Islet of Langerhans (tissue), 1 donor: ENCODE data around the gene NXPH4.

Experiments
- FAIRE-seq: peaks from one replicate; lab custom pipeline; 2011; peaks lifted over from hg19 to GRCh38; lab: Jason Lieb, UNC

Gene NXPH4

GRCh38 chr12:57216014-57216911 is at the start of gene NXPH4:
NXPH4 (plus strand) TSS chr12:57216794; CDS start chr12:57216970, 176 bp downstream.
- no peak for FAIRE-seq

DNA sequence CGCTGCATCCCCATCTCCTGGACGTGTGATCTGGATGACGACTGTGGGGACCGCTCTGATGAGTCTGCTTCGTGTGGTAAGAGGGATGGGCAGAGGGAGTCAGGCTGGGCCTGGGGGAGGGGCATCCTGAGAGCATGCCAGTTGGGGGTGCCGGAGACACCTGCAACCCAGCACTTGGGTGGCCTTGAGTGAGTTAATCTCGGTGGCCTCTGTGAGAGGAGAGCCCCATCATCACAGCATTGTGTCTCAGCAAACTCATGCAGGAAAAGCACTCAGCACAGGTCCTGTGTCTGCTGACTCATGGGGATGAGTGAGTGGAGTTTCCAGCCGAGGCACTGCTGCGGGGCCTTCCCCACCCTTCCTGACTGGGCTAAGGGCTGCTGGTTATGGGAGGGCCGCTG is 49.6 kb upstream of the NXPH4 start:
- FAIRE-seq: no peak

- no peak for FAIRE-seq
Observed at GRCh38 chr12:57168058-57168457, 48.5 kb upstream of the NXPH4 start.

- no peak for FAIRE-seq
Observed at GRCh38 chr12:57169046-57169795, 47.4 kb upstream of the NXPH4 start.

GRCh38 chr12:57169969-57170368 is 46.6 kb upstream of the NXPH4 start:
- FAIRE-seq: no peak

DNA sequence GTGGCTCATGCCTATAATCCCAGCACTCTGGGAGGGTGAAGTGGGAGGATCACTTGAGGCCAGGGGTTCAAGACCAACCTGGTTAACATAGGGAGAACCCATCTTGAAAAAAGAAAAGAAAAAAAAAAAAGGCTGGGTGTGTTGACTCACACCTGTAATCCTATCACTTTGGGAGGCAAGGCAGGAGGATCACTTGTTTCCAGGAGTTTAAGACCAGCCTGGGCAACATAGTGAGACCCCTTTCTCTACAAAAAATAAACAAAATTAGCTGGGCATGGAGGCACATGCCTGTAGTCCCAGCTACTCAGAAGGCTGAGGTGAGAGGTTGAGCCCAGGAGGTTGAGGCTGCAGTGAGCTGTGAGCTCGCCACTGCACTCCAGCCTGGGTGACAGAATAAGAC is 46.2 kb upstream of the NXPH4 start:
- FAIRE-seq: no peak

DNA sequence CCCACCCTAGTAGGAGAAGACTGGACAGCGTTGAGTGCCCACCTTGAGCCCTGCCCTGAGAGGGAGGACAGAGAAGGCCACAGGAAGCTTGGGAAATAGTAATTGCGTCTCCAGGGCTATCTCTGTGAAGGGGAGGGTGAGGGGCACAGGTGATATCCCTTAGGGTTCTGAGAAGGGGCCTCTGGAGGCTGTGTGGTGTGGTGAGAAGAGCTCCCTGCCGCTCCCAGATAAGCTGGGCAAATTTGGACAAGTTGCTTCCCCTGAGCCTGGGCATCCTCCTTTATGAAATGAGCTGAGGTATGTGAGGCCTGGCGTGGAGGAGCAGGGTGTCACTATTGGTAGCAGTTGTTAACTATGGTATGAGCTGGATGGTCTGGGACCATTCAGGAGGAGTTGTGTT is 45.7 kb upstream of the NXPH4 start:
- FAIRE-seq: no peak

- no peak for FAIRE-seq
Observed at GRCh38 chr12:57171668-57172067, 44.9 kb upstream of the NXPH4 start.

DNA sequence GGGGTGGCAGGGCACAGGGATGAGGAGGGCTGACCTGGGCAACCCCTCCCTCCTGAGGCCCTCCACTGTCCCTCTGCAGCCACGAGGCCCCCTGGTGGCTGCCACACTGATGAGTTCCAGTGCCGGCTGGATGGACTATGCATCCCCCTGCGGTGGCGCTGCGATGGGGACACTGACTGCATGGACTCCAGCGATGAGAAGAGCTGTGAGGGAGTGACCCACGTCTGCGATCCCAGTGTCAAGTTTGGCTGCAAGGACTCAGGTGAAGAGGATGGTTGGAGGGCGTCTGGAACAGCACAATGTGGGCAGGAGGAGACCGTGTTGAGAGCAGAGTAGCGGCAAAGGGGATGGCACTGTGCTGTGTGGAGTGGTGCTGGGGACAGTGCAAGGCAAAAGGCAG is 43.5 kb upstream of the NXPH4 start:
- no peak for FAIRE-seq

DNA sequence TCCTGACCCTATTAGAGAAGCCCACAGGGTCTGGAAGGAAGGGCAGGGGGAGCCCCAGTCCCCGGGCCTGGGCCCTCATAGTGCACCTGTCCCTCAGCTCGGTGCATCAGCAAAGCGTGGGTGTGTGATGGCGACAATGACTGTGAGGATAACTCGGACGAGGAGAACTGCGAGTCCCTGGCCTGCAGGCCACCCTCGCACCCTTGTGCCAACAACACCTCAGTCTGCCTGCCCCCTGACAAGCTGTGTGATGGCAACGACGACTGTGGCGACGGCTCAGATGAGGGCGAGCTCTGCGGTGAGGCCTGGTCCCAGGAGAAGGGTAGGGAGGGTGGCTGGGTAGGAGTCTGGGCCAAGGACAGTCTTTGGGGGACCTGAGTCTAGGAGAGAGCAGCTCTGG is 42.9 kb upstream of the NXPH4 start:
- FAIRE-seq: no peak

GRCh38 chr12:57175428-57176138 is 41.0 kb upstream of the NXPH4 start:
- no peak for FAIRE-seq

GRCh38 chr12:57176139-57176477 is 40.5 kb upstream of the NXPH4 start:
- no peak for FAIRE-seq

- no peak for FAIRE-seq
Observed at GRCh38 chr12:57176846-57177245, 39.7 kb upstream of the NXPH4 start.

GRCh38 chr12:57177354-57177753 is 39.2 kb upstream of the NXPH4 start:
- FAIRE-seq: no peak

- FAIRE-seq: no peak
Observed at GRCh38 chr12:57178213-57178612, 38.4 kb upstream of the NXPH4 start.

GRCh38 chr12:57179331-57180086 is 37.1 kb upstream of the NXPH4 start:
- FAIRE-seq: no peak

DNA sequence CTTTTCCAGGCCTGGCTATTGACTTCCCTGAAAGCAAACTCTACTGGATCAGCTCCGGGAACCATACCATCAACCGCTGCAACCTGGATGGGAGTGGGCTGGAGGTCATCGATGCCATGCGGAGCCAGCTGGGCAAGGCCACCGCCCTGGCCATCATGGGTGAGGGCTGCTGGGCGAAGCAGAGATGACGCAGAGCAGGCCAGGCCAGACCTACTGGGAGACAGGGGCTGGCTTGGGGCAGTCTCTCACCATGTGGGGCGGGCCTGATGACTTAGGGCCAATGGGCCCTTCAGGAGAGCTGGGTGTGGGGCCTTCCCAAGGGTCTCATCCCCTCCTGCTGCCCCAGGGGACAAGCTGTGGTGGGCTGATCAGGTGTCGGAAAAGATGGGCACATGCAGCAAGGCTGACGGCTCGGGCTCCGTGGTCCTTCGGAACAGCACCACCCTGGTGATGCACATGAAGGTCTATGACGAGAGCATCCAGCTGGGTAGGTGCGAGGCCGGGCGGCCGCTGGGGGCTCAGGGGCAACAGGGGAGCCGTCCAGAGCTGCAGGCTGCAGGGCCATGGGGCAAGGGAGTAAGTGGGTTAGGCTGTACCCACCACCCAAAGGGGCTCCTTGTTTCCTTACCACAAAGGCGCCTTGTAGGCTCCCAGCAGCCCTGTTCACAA is 36.1 kb upstream of the NXPH4 start:
- FAIRE-seq: no peak

DNA sequence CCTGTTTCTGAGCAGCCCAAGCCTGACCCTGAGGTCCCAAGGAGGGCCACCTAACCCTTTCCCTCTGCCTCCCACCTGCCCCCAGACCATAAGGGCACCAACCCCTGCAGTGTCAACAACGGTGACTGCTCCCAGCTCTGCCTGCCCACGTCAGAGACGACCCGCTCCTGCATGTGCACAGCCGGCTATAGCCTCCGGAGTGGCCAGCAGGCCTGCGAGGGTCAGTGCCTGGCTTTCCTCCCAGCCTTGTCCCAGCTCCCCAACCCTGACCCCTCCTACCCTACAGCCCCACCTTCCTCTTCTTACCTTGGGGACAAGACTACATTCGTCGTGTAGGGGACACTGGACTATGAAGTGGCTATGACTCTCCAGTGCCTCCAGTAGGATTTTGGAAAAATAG is 35.5 kb upstream of the NXPH4 start:
- no peak for FAIRE-seq

GRCh38 chr12:57181561-57182155 is 34.9 kb upstream of the NXPH4 start:
- no peak for FAIRE-seq

GRCh38 chr12:57182918-57183575 is 33.5 kb upstream of the NXPH4 start:
- FAIRE-seq: no peak
